HEK293 (cell line): ENCODE data around the gene SEMA6A.

Experiments used
- CTCF ChIP-seq: fragments of 450-650 bp; formaldehyde crosslinking; IDR thresholded peaks from 2 replicates; pipeline ENCODE4 v1.5.1; 2016; ENCODE audit warnings: missing biosample characterization, missing genetic modification characterization
- GFI1B ChIP-seq: fragments of 450-650 bp; formaldehyde crosslinking; IDR thresholded peaks from 2 replicates; pipeline ENCODE4 v1.5.1; 2016; ENCODE audit warnings: missing biosample characterization, missing genetic modification characterization
- ZBTB20 ChIP-seq: fragments of 450-650 bp; formaldehyde crosslinking; IDR thresholded peaks from 2 replicates; pipeline ENCODE4 v1.5.1; 2016; ENCODE audit warnings: missing biosample characterization, missing genetic modification characterization
- ZBTB48 ChIP-seq: fragments of 450-650 bp; formaldehyde crosslinking; IDR thresholded peaks from 2 replicates; pipeline ENCODE4 v1.5.1; 2016; ENCODE audit warnings: missing biosample characterization, missing genetic modification characterization
- ZNF19 ChIP-seq: fragments of 450-650 bp; formaldehyde crosslinking; IDR thresholded peaks from 2 replicates; pipeline ENCODE4; 2016; ENCODE audit warnings: missing biosample characterization, missing genetic modification characterization, low read depth
- ZNF433 ChIP-seq: fragments of 450-650 bp; formaldehyde crosslinking; IDR thresholded peaks from 2 replicates; pipeline ENCODE4 v1.5.1; 2016; ENCODE audit warnings: missing biosample characterization, missing genetic modification characterization, low read depth
- ZNF768 ChIP-seq: fragments of 450-650 bp; formaldehyde crosslinking; IDR thresholded peaks from 2 replicates; pipeline ENCODE4 v1.5.1; 2018; ENCODE audit warnings: missing biosample characterization, mild to moderate bottlenecking, missing genetic modification characterization

GRCh38 chr5:116451066-116451465 is 123.6 kb downstream of the SEMA6A start:
- TF ChIP-seq ZNF19 (tag by site-specific recombination): no peak
- TF ChIP-seq CTCF (tag by site-specific recombination): no peak
- TF ChIP-seq ZBTB20 (tag by site-specific recombination): no peak
- no peak for TF ChIP-seq GFI1B (tag by site-specific recombination)
- TF ChIP-seq ZNF768 (tag by site-specific recombination): no peak
- no peak for TF ChIP-seq ZBTB48 (tag by site-specific recombination)
- TF ChIP-seq ZNF433 (tag by site-specific recombination): no peak
